ENCODE measurements around the gene TMPRSS9. TPM values are rescaled to one million over a fixed set of nuclear protein-coding genes. Genes with fewer than 3 reads are reported as not detected.
"Not testable (repeated sequence)": the region's sequence is repeated elsewhere in the genome, so short reads cannot be mapped to it uniquely, and the experiment has no call there.

TMPRSS9 gene
- total RNA-seq, 2 donors from 2014 or later, result 0.25 TPM; not detected in 1

DNA sequence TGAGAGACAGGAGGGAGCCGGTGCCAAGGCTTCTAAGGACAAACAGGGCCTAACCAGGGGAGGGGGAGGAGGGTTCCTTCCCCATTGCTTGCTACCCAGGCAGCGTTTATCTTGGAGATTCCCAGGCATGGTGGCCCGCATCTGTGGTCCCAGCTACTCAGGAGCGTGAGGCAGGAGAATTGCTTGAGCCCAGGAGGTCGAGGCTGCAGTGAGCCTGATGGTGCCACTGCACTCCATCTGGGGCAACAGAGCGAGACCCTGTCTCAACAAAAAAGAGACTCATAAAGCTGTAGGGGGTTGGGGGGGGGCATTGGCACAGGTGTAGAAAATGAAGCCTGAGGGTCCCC, 55.9 kb downstream of the TMPRSS9 start:
- H3K9me3 ChIP-seq, result no peaks in the 10 kb centered on the region
- TF ChIP-seq CTCF (IDR thresholded peaks at IDR 0.05), result no peak
- no peak overlapping the region for H3K9ac ChIP-seq (ENCODE audit: low read depth in 2 of 2, low read length in 2 of 2)
- no peak overlapping the region for H3K27ac ChIP-seq
- no peaks in the 10 kb centered on the region for H3K4me1 ChIP-seq
- intact Hi-C loops (cut with DNase I), result no loop called here
- H3K36me3 ChIP-seq, result no peaks in the 10 kb centered on the region
- H3K27me3 ChIP-seq, result no peaks in the 10 kb centered on the region
- no peak for DNase-seq
- H3K4me3 ChIP-seq, result no peak overlapping the region

DNA sequence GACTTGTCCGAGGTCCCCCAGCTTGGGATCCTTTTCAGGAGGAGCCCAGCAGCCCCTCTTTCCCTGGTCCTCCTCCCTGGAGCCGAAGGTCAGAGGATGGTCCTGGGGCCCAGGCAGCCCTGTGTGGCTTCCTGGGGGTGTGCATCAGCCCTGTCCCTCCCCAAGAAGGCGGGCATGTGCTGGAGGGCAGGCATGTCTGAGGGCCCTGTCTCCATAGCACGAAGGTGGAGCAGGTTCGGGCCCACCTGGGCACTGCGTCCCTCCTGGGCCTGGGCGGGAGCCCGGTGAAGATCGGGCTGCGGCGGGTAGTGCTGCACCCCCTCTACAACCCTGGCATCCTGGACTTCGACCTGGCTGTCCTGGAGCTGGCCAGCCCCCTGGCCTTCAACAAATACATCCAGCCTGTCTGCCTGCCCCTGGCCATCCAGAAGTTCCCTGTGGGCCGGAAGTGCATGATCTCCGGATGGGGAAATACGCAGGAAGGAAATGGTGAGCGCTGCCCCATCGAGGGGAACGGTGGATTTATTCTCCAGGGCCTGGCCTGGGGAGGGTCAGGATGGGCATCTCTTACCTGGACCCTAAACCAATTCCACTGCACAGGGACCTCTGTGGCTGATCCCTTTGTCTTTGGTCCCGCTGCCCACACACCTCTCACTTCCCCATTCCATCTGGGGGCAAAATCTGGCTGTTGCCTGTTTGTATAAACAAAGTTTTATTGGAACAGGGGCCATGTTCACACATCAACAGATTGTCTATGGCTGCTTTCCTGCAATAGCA, 56.4 kb downstream of the TMPRSS9 start:
- H3K4me1 ChIP-seq, result no peaks in the 10 kb centered on the region
- no peak overlapping the region for H3K4me3 ChIP-seq
- no peaks in the 10 kb centered on the region for H3K36me3 ChIP-seq
- no peaks in the 10 kb centered on the region for H3K27me3 ChIP-seq
- intact Hi-C loops (cut with DNase I), result no loop called here
- H3K9ac ChIP-seq (ENCODE audit: low read depth in 2 of 2, low read length in 2 of 2), result no peak overlapping the region
- H3K27ac ChIP-seq, result no peak overlapping the region
- TF ChIP-seq CTCF (IDR thresholded peaks at IDR 0.05), result no peak
- H3K9me3 ChIP-seq, result no peaks in the 10 kb centered on the region
- no peak for DNase-seq

DNA sequence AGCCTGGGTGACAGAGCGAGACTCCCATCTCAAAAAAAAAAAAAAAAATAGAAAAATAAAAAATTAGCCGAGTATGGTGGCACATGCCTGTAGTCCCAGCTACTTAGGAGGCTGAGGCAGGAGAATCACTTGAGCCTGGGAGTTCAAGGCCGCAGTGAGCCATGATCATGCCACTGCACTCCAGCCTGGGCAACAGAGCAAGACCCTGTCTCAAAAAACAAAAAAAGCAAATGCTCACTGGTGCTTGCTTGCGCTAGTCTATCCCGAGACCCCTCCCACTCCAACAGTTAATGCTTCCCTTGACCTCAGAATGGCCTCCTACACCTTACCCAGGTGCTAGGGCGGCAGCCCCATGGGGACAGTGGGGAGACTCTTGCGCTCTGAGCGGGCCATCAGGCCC, 57.4 kb downstream of the TMPRSS9 start:
- H3K27ac ChIP-seq; H3K36me3 ChIP-seq; H3K27me3 ChIP-seq; intact Hi-C loops (cut with DNase I); H3K9me3 ChIP-seq; H3K4me3 ChIP-seq; DNase-seq; H3K4me1 ChIP-seq; H3K9ac ChIP-seq (ENCODE audit: low read depth in 2 of 2, low read length in 2 of 2): not testable (repeated sequence)

GRCh38 chr19:2417881-2418406, 57.9 kb downstream of the TMPRSS9 start:
- no peak overlapping the region for H3K4me3 ChIP-seq
- H3K27ac ChIP-seq, result no peak overlapping the region
- no peak for TF ChIP-seq CTCF (IDR thresholded peaks at IDR 0.05)
- no peaks in the 10 kb centered on the region for H3K9me3 ChIP-seq
- H3K36me3 ChIP-seq, result no peaks in the 10 kb centered on the region
- H3K4me1 ChIP-seq, result no peaks in the 10 kb centered on the region
- no peaks in the 10 kb centered on the region for H3K27me3 ChIP-seq
- DNase-seq, result no peak
- H3K9ac ChIP-seq (ENCODE audit: low read depth in 2 of 2, low read length in 2 of 2), result no peak overlapping the region
- intact Hi-C loops (cut with DNase I), result no loop called here

DNA sequence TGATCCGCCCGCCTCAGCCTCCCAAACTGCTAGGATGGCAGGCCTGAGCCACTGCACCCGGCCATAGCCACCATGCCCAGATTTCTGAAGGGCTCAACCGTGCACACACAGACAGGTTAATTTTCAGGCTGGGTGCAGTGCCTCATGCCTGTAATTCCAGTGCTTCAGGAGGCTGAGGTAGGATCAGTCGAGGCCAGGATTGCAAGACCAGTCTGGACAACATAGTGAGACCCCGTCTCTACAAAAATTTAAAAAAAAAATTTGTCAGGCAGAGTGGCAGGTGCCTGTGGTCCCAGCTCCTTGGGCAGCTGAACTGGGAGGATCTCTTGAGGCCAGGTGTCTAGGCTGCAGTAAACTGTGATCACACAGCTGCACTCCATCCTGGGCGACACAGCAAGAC, 59.7 kb downstream of the TMPRSS9 start:
- no peaks in the 10 kb centered on the region for H3K36me3 ChIP-seq
- H3K4me3 ChIP-seq, result no peak overlapping the region
- H3K27ac ChIP-seq, result no peak overlapping the region
- no peaks in the 10 kb centered on the region for H3K9me3 ChIP-seq
- no peak for TF ChIP-seq CTCF (IDR thresholded peaks at IDR 0.05)
- H3K9ac ChIP-seq (ENCODE audit: low read depth in 2 of 2, low read length in 2 of 2), result no peak overlapping the region
- H3K27me3 ChIP-seq, result no peaks in the 10 kb centered on the region
- intact Hi-C loops (cut with DNase I), result no loop called here
- DNase-seq, result no peak
- no peaks in the 10 kb centered on the region for H3K4me1 ChIP-seq

DNA sequence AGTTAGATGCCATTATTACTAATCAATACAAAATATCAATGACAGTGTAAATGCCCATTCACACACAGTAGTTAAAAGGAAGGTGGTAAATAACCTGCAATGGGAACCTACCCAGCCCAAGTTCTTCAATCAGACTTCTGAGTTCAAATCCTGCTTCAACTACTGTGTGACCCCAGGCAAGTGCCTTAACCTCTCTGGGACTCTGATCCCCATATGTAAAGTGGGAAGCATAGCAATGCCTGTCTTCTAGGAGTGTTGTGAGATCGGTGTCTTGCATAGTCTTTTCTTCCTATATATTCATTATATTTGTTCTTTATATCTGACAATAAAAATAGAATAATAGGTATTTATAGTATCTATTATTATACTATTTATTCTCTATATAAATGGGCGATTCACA, 60.4 kb downstream of the TMPRSS9 start:
- Histone ChIP-seq H3K9me3 (no peaks in the 10 kb centered on the region), H3K27ac (no peak overlapping the region), H3K4me1 (no peaks in the 10 kb centered on the region), H3K27me3 (no peaks in the 10 kb centered on the region), H3K4me3 (no peak overlapping the region), H3K9ac (ENCODE audit: low read depth in 2 of 2, low read length in 2 of 2) (no peak overlapping the region), H3K36me3 (no peaks in the 10 kb centered on the region)
- no peak for TF ChIP-seq CTCF (IDR thresholded peaks at IDR 0.05)
- DNase-seq, result no peak
- intact Hi-C loops (cut with DNase I), result no loop called here

All from colonic mucosa (tissue), 4 donors.